Breast epithelium (tissue), 4 donors: ENCODE measurements around the gene TMTC2. TPM values are rescaled to one million over a fixed set of nuclear protein-coding genes. Genes with fewer than 3 reads are reported as not detected.

ENCODE experiments used
- DNase-seq, 2 donors: peaks; one replicate each; pipeline ENCODE4 v3.0.0-alpha.2; 2019; ENCODE audit warnings: low spot score in 2 of 2
- H3K27ac ChIP-seq, 2 donors: fragments of 200-600 bp; sonication (generic) in 1 of 2; one replicate each; pipeline ENCODE4 v1.5.1; 2016 to 2019; ENCODE audit warnings: mild to moderate bottlenecking in 1 of 2
- H3K27me3 ChIP-seq, 2 donors: fragments of 200-600 bp; sonication (generic) in 1 of 2; one replicate each; pipeline versions ENCODE4 v1.5.1 to v1.6.0; 2017 to 2019; ENCODE audit warnings: control low read depth in 1 of 2, mild to moderate bottlenecking in 1 of 2
- H3K36me3 ChIP-seq: fragments of 200-600 bp; one replicate; pipeline ENCODE4 v1.5.1; 2019
- H3K4me1 ChIP-seq, 2 donors: fragments of 200-600 bp; sonication (generic); one replicate each; pipeline ENCODE4 v1.5.1; 2016 to 2019; ENCODE audit warnings: control low read depth in 1 of 2
- H3K4me3 ChIP-seq, 3 donors: fragments of 200-600 bp; sonication (generic); 1 replicate in 2 of 3; 2 replicates in 1 of 3; pipeline ENCODE4 v1.5.1; 2016 to 2019; ENCODE audit warnings: mild to moderate bottlenecking in 3 of 3, moderate library complexity in 2 of 3
- H3K9me3 ChIP-seq, 2 donors: fragments of 200-600 bp; sonication (generic) in 1 of 2; one replicate each; pipeline ENCODE4 v1.5.1; 2016 to 2019; ENCODE audit warnings: control low read depth in 1 of 2
- CTCF ChIP-seq, 3 donors: fragments of 450-650 bp; IDR thresholded peaks; one replicate each; pipeline ENCODE4 v1.5.1; 2016 to 2017; ENCODE audit warnings: antibody characterized with exemption in 3 of 3, mild to moderate bottlenecking in 3 of 3, moderate library complexity in 3 of 3
- POLR2A ChIP-seq: fragments of 450-650 bp; IDR thresholded peaks from one replicate; pipeline ENCODE4 v1.6.1; 2016; ENCODE audit warnings: antibody characterized with exemption, mild to moderate bottlenecking, moderate library complexity
- POLR2AphosphoS5 ChIP-seq, 3 donors: sonication (generic); formaldehyde crosslinking; IDR thresholded peaks; one replicate each; pipeline ENCODE4 v1.6.1; 2017; ENCODE audit warnings: antibody characterized with exemption in 3 of 3
- intact Hi-C: fragments of 100-400 bp; cut with DNase I; formaldehyde crosslinking; loops from one replicate; pipeline ENCODE4 v1.15.1; 2023; ENCODE audit warnings: low total_unique reads
- total RNA-seq, 3 donors: library from RNA; depleted of rRNA; stranded (reverse); fragments of >200 nt; gene quantifications; one replicate each; pipeline ENCODE4 v1.1.0, GENCODE V29; 2016

Gene TMTC2
- total RNA-seq, 3 donors from 2014 or later, result 7.0 to 28.8 (median 19.3) TPM

- no peak overlapping the region for H3K27ac ChIP-seq
- intact Hi-C loops, result no loop called here
- TF ChIP-seq POLR2A (no peak), POLR2AphosphoS5 (IDR thresholded peaks at IDR 0.05) (no peak), CTCF (IDR thresholded peaks at IDR 0.05) (no peak)
Observed at GRCh38 chr12:82709794-82710355, 23.2 kb downstream of the TMTC2 start.

GRCh38 chr12:82710741-82711140 lies 24.0 kb downstream of the TMTC2 start:
- Histone ChIP-seq H3K4me1 (no peaks in the 10 kb centered on the region), H3K4me3 (no peak overlapping the region), H3K27ac (no peak overlapping the region), H3K36me3 (no peaks in the 10 kb centered on the region), H3K9me3 (no peaks in the 10 kb centered on the region), H3K27me3 (no peaks in the 10 kb centered on the region)
- DNase-seq, result no peak
- TF ChIP-seq POLR2AphosphoS5 (IDR thresholded peaks at IDR 0.05) (no peak), POLR2A (no peak), CTCF (IDR thresholded peaks at IDR 0.05) (no peak)
- intact Hi-C loops, result no loop called here

More at GRCh38 chr12:82709794-82710355, 23.2 kb downstream of the TMTC2 start:
- Histone ChIP-seq H3K4me1 (no peaks in the 10 kb centered on the region), H3K36me3 (no peaks in the 10 kb centered on the region), H3K9me3 (no peaks in the 10 kb centered on the region), H3K27me3 (no peaks in the 10 kb centered on the region), H3K4me3 (no peak overlapping the region)
- DNase-seq, result no peak

GRCh38 chr12:82714427-82714826 lies 27.7 kb downstream of the TMTC2 start:
- no peaks in the 10 kb centered on the region for H3K9me3 ChIP-seq
- no peak for TF ChIP-seq POLR2A
- no peak for TF ChIP-seq POLR2AphosphoS5 (IDR thresholded peaks at IDR 0.05)
- no peak for TF ChIP-seq CTCF (IDR thresholded peaks at IDR 0.05)
- no peaks in the 10 kb centered on the region for H3K4me1 ChIP-seq
- no peak for DNase-seq
- H3K4me3 ChIP-seq, result no peak overlapping the region
- intact Hi-C loops, result no loop called here
- no peaks in the 10 kb centered on the region for H3K36me3 ChIP-seq
- no peaks in the 10 kb centered on the region for H3K27me3 ChIP-seq
- no peak overlapping the region for H3K27ac ChIP-seq

- Histone ChIP-seq H3K4me1 (no peaks in the 10 kb centered on the region), H3K27me3 (no peaks in the 10 kb centered on the region), H3K4me3 (no peak overlapping the region), H3K36me3 (no peaks in the 10 kb centered on the region), H3K9me3 (no peaks in the 10 kb centered on the region), H3K27ac (no peak overlapping the region)
- no peak for TF ChIP-seq POLR2A
- intact Hi-C loops, result no loop called here
- DNase-seq, result no peak
Observed at GRCh38 chr12:82721726-82722125, 35.0 kb downstream of the TMTC2 start.

- Histone ChIP-seq H3K9me3 (no peaks in the 10 kb centered on the region), H3K4me1 (no peaks in the 10 kb centered on the region), H3K27ac (no peak overlapping the region), H3K36me3 (no peaks in the 10 kb centered on the region), H3K27me3 (no peaks in the 10 kb centered on the region), H3K4me3 (no peak overlapping the region)
- intact Hi-C loops, result no loop called here
- TF ChIP-seq POLR2A (no peak), POLR2AphosphoS5 (IDR thresholded peaks at IDR 0.05) (no peak), CTCF (IDR thresholded peaks at IDR 0.05) (no peak)
- no peak for DNase-seq
Observed at GRCh38 chr12:82723093-82723492, 36.4 kb downstream of the TMTC2 start.

GRCh38 chr12:82723891-82724290 lies 37.2 kb downstream of the TMTC2 start:
- Histone ChIP-seq H3K9me3 (no peaks in the 10 kb centered on the region), H3K4me1 (no peaks in the 10 kb centered on the region), H3K27ac (no peak overlapping the region), H3K27me3 (no peaks in the 10 kb centered on the region), H3K4me3 (no peak overlapping the region), H3K36me3 (no peaks in the 10 kb centered on the region)
- DNase-seq, result no peak
- intact Hi-C loops, result no loop called here
- TF ChIP-seq CTCF (IDR thresholded peaks at IDR 0.05), result no peak
- TF ChIP-seq POLR2A, result no peak
- no peak for TF ChIP-seq POLR2AphosphoS5 (IDR thresholded peaks at IDR 0.05)
